ENCODE results near the gene CFAP54.

- TF ChIP-seq POLR2AphosphoS5 (IDR thresholded peaks at IDR 0.05; ENCODE audit: low read depth, low read length) (no peak), SIN3A (IDR thresholded peaks at IDR 0.05; ENCODE audit: borderline replicate concordance, insufficient read depth, low read length) (no peak), REST (IDR thresholded peaks at IDR 0.05; ENCODE audit: insufficient read depth in 1 of 2, low read depth in 2 of 2, low read length in 2 of 2) (no peak), TAF1 (IDR thresholded peaks at IDR 0.05; ENCODE audit: borderline replicate concordance, insufficient read depth, low read length) (no peak), FOXP2 (optimal IDR thresholded peaks at IDR 0.05; ENCODE audit: borderline replicate concordance, extremely low read depth, extremely low read length, insufficient read depth) (no peak)
Measured at GRCh38 chr12:96810057-96810456, 320.7 kb downstream of the CFAP54 start.
